ENCODE results near the gene ZNF169.

The ZNF169 gene

GRCh38 chr9:94289691-94290090 is 30.6 kb downstream of the ZNF169 start:
- no peak overlapping the region for H3K56ac ChIP-seq (ENCODE audit: low read length)

GRCh38 chr9:94298949-94299599 is 40.0 kb downstream of the ZNF169 start:
- no peak overlapping the region for H2AK5ac ChIP-seq (ENCODE audit: low read length)
- no peaks in the 10 kb centered on the region for H3K79me2 ChIP-seq (ENCODE audit: control insufficient read depth, insufficient read depth, low read length)
- no peaks in the 10 kb centered on the region for H3K27me3 ChIP-seq (ENCODE audit: insufficient read depth, low read length, poor library complexity)
- no peak overlapping the region for H2BK120ac ChIP-seq (ENCODE audit: low read depth, low read length)
- no peak overlapping the region for H4K5ac ChIP-seq (ENCODE audit: low read length)
- DNase-seq = no peak
- H2BK15ac ChIP-seq (replicated peaks; ENCODE audit: low read depth) = no peak overlapping the region
- no peak overlapping the region for H3K23ac ChIP-seq (ENCODE audit: low read length)
- no peaks in the 10 kb centered on the region for H3K79me1 ChIP-seq (ENCODE audit: low read length)
- H3K4me2 ChIP-seq (ENCODE audit: low read length) = no peak overlapping the region
- H3K4me1 ChIP-seq (ENCODE audit: control insufficient read depth, low read depth, low read length) = no peaks in the 10 kb centered on the region
- H3K27ac ChIP-seq (ENCODE audit: low read depth, low read length) = no peak overlapping the region
- no peak overlapping the region for H4K8ac ChIP-seq (ENCODE audit: low read depth, low read length)
- no peak overlapping the region for H3K4ac ChIP-seq (ENCODE audit: low read depth, low read length)
- H3K36me3 ChIP-seq (ENCODE audit: control insufficient read depth, insufficient read depth, low read length) = no peaks in the 10 kb centered on the region
- no CpG with 5 or more reads among the region's 9 CpGs for WGBS (ENCODE audit: extremely low coverage, insufficient coverage, low lambda C conversion rate)
- H3K4me3 ChIP-seq (ENCODE audit: low read length) = no peak overlapping the region
- H3K56ac ChIP-seq (ENCODE audit: low read length) = no peak overlapping the region
- no peak overlapping the region for H2BK5ac ChIP-seq (ENCODE audit: low read length)
- H3K9ac ChIP-seq (ENCODE audit: low read length) = no peak overlapping the region
- no peak overlapping the region for H3K18ac ChIP-seq (ENCODE audit: low read length)

More at GRCh38 chr9:94289691-94290090, 30.6 kb downstream of the ZNF169 start:
- Histone ChIP-seq H4K8ac (ENCODE audit: low read depth, low read length) (no peak overlapping the region), H3K4me1 (ENCODE audit: control insufficient read depth, low read depth, low read length) (no peaks in the 10 kb centered on the region), H3K79me1 (ENCODE audit: low read length) (no peaks in the 10 kb centered on the region), H2AK5ac (ENCODE audit: low read length) (no peak overlapping the region), H4K5ac (ENCODE audit: low read length) (no peak overlapping the region), H3K18ac (ENCODE audit: low read length) (no peak overlapping the region), H3K36me3 (ENCODE audit: control insufficient read depth, insufficient read depth, low read length) (no peaks in the 10 kb centered on the region), H2BK120ac (ENCODE audit: low read depth, low read length) (no peak overlapping the region), H3K79me2 (ENCODE audit: control insufficient read depth, insufficient read depth, low read length) (no peaks in the 10 kb centered on the region), H3K27me3 (ENCODE audit: insufficient read depth, low read length, poor library complexity) (no peaks in the 10 kb centered on the region), H3K4ac (ENCODE audit: low read depth, low read length) (no peak overlapping the region), H3K4me3 (ENCODE audit: low read length) (no peak overlapping the region), H3K23ac (ENCODE audit: low read length) (no peak overlapping the region), H3K9ac (ENCODE audit: low read length) (no peak overlapping the region), H2BK5ac (ENCODE audit: low read length) (no peak overlapping the region), H3K4me2 (ENCODE audit: low read length) (no peak overlapping the region), H2BK15ac (replicated peaks; ENCODE audit: low read depth) (no peak overlapping the region), H3K27ac (ENCODE audit: low read depth, low read length) (no peak overlapping the region)
- no peak for DNase-seq
- WGBS (ENCODE audit: extremely low coverage, insufficient coverage, low lambda C conversion rate) = no CpG with 5 or more reads among the region's 2 CpGs

GRCh38 chr9:94300470-94301301 is 41.6 kb downstream of the ZNF169 start:
- Histone ChIP-seq H3K4me2 (ENCODE audit: low read length) (no peak overlapping the region), H3K4ac (ENCODE audit: low read depth, low read length) (no peak overlapping the region), H3K4me3 (ENCODE audit: low read length) (no peak overlapping the region), H3K4me1 (ENCODE audit: control insufficient read depth, low read depth, low read length) (no peaks in the 10 kb centered on the region), H3K9ac (ENCODE audit: low read length) (no peak overlapping the region), H3K27me3 (ENCODE audit: insufficient read depth, low read length, poor library complexity) (no peaks in the 10 kb centered on the region), H3K79me1 (ENCODE audit: low read length) (no peaks in the 10 kb centered on the region), H3K23ac (ENCODE audit: low read length) (no peak overlapping the region), H3K27ac (ENCODE audit: low read depth, low read length) (no peak overlapping the region), H3K36me3 (ENCODE audit: control insufficient read depth, insufficient read depth, low read length) (no peaks in the 10 kb centered on the region), H3K18ac (ENCODE audit: low read length) (no peak overlapping the region), H3K79me2 (ENCODE audit: control insufficient read depth, insufficient read depth, low read length) (no peaks in the 10 kb centered on the region), H2AK5ac (ENCODE audit: low read length) (no peak overlapping the region), H2BK5ac (ENCODE audit: low read length) (no peak overlapping the region), H4K5ac (ENCODE audit: low read length) (no peak overlapping the region), H3K56ac (ENCODE audit: low read length) (no peak overlapping the region), H2BK15ac (replicated peaks; ENCODE audit: low read depth) (no peak overlapping the region), H4K8ac (ENCODE audit: low read depth, low read length) (no peak overlapping the region), H2BK120ac (ENCODE audit: low read depth, low read length) (no peak overlapping the region)
- no peak for DNase-seq
- WGBS (ENCODE audit: extremely low coverage, insufficient coverage, low lambda C conversion rate) = no CpG with 5 or more reads among the region's 20 CpGs

- no peak for DNase-seq
- Histone ChIP-seq H2BK5ac (ENCODE audit: low read length) (no peak overlapping the region), H3K36me3 (ENCODE audit: control insufficient read depth, insufficient read depth, low read length) (no peaks in the 10 kb centered on the region), H3K18ac (ENCODE audit: low read length) (no peak overlapping the region), H3K23ac (ENCODE audit: low read length) (no peak overlapping the region), H3K56ac (ENCODE audit: low read length) (no peak overlapping the region), H2BK15ac (replicated peaks; ENCODE audit: low read depth) (no peak overlapping the region), H3K27me3 (ENCODE audit: insufficient read depth, low read length, poor library complexity) (no peaks in the 10 kb centered on the region), H3K27ac (ENCODE audit: low read depth, low read length) (no peak overlapping the region), H3K4ac (ENCODE audit: low read depth, low read length) (no peak overlapping the region), H3K9ac (ENCODE audit: low read length) (no peak overlapping the region), H4K8ac (ENCODE audit: low read depth, low read length) (no peak overlapping the region), H2BK120ac (ENCODE audit: low read depth, low read length) (no peak overlapping the region), H3K79me2 (ENCODE audit: control insufficient read depth, insufficient read depth, low read length) (no peaks in the 10 kb centered on the region), H3K79me1 (ENCODE audit: low read length) (no peaks in the 10 kb centered on the region), H3K4me2 (ENCODE audit: low read length) (no peak overlapping the region), H3K4me1 (ENCODE audit: control insufficient read depth, low read depth, low read length) (no peaks in the 10 kb centered on the region), H2AK5ac (ENCODE audit: low read length) (no peak overlapping the region), H4K5ac (ENCODE audit: low read length) (no peak overlapping the region), H3K4me3 (ENCODE audit: low read length) (no peak overlapping the region)
- no CpG with 5 or more reads among the region's 5 CpGs for WGBS (ENCODE audit: extremely low coverage, insufficient coverage, low lambda C conversion rate)
These were observed 42.5 kb downstream of the ZNF169 start for GRCh38 chr9:94301583-94301982.

- Histone ChIP-seq H3K18ac (ENCODE audit: low read length) (no peak overlapping the region), H2AK5ac (ENCODE audit: low read length) (no peak overlapping the region), H3K9ac (ENCODE audit: low read length) (no peak overlapping the region), H3K4me1 (ENCODE audit: control insufficient read depth, low read depth, low read length) (no peaks in the 10 kb centered on the region), H2BK120ac (ENCODE audit: low read depth, low read length) (no peak overlapping the region), H3K23ac (ENCODE audit: low read length) (no peak overlapping the region), H4K5ac (ENCODE audit: low read length) (no peak overlapping the region), H3K56ac (ENCODE audit: low read length) (no peak overlapping the region), H3K4ac (ENCODE audit: low read depth, low read length) (no peak overlapping the region), H3K36me3 (ENCODE audit: control insufficient read depth, insufficient read depth, low read length) (no peaks in the 10 kb centered on the region), H3K4me2 (ENCODE audit: low read length) (no peak overlapping the region), H3K79me2 (ENCODE audit: control insufficient read depth, insufficient read depth, low read length) (no peaks in the 10 kb centered on the region), H3K27ac (ENCODE audit: low read depth, low read length) (no peak overlapping the region), H3K27me3 (ENCODE audit: insufficient read depth, low read length, poor library complexity) (no peaks in the 10 kb centered on the region), H4K8ac (ENCODE audit: low read depth, low read length) (no peak overlapping the region), H3K4me3 (ENCODE audit: low read length) (no peak overlapping the region), H2BK15ac (replicated peaks; ENCODE audit: low read depth) (no peak overlapping the region), H2BK5ac (ENCODE audit: low read length) (no peak overlapping the region), H3K79me1 (ENCODE audit: low read length) (no peaks in the 10 kb centered on the region)
- no CpG with 5 or more reads among the region's 4 CpGs for WGBS (ENCODE audit: extremely low coverage, insufficient coverage, low lambda C conversion rate)
- no peak for DNase-seq
These were observed 43.3 kb downstream of the ZNF169 start for GRCh38 chr9:94302426-94302825.

Measured in mesendoderm (in vitro differentiated cells).